Measurements from ENCODE around the gene KPNA1. TPM values are rescaled to one million over a fixed set of nuclear protein-coding genes. Genes with fewer than 3 reads are reported as not detected.

The KPNA1 gene
- total and polyA plus RNA-seq, 2 experiments from 2014 or later = 19.8 to 30.1 TPM

- H2AFZ ChIP-seq = no peak overlapping the region
- ATAC-seq = no peak
- Mint-ChIP-seq H3K4me1 (peaks cover 2% of the 10 kb centered on the region; the same call in 2 of the 3 replicates), H3K27me3 (ENCODE audit: insufficient read depth, low read depth, poor library complexity) (no peaks in the 10 kb centered on the region), H3K4me3 (no peak overlapping the region), H3K27ac (no peak overlapping the region), H3K36me3 (ENCODE audit: low read depth) (no peaks in the 10 kb centered on the region), H3K9me3 (no peaks in the 10 kb centered on the region; the same call in 2 of the 3 replicates)
- H3K27me3 ChIP-seq (ENCODE audit: insufficient read depth) = no peaks in the 10 kb centered on the region
- no peaks in the 10 kb centered on the region for H3K9me2 ChIP-seq (ENCODE audit: insufficient read depth)
- TF ChIP-seq ZNF114 (CRISPR knock-in tag; IDR thresholded peaks at IDR 0.05) = no peak
- TF ChIP-seq EZH2 (IDR thresholded peaks at IDR 0.05; ENCODE audit: low read depth, unreplicated experiment) = no peak
- no peak for TF ChIP-seq STAT1 (IDR thresholded peaks at IDR 0.05; ENCODE audit: unreplicated experiment)
- TF ChIP-seq ZNF462 (CRISPR knock-in tag; IDR thresholded peaks at IDR 0.05) = no peak
- no peak for TF ChIP-seq REST (IDR thresholded peaks at IDR 0.05; ENCODE audit: unreplicated experiment)
- TF ChIP-seq, protein P1, sequence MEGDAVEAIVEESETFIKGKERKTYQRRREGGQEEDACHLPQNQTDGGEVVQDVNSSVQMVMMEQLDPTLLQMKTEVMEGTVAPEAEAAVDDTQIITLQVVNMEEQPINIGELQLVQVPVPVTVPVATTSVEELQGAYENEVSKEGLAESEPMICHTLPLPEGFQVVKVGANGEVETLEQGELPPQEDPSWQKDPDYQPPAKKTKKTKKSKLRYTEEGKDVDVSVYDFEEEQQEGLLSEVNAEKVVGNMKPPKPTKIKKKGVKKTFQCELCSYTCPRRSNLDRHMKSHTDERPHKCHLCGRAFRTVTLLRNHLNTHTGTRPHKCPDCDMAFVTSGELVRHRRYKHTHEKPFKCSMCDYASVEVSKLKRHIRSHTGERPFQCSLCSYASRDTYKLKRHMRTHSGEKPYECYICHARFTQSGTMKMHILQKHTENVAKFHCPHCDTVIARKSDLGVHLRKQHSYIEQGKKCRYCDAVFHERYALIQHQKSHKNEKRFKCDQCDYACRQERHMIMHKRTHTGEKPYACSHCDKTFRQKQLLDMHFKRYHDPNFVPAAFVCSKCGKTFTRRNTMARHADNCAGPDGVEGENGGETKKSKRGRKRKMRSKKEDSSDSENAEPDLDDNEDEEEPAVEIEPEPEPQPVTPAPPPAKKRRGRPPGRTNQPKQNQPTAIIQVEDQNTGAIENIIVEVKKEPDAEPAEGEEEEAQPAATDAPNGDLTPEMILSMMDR (conservative IDR thresholded peaks at IDR 0.05; ENCODE audit: low read depth in 2 of 2) = no peak
- TF ChIP-seq EZH2phosphoT487 (IDR thresholded peaks at IDR 0.05; ENCODE audit: unreplicated experiment) = no peak
- H3K4me1 ChIP-seq (ENCODE audit: insufficient read depth) = no peaks in the 10 kb centered on the region; the same call in 1 of the 2 replicates
- no peaks in the 10 kb centered on the region for H3K79me2 ChIP-seq (replicated peaks; ENCODE audit: insufficient read depth)
- no peak for DNase-seq (ENCODE audit: low spot score)
- no peak overlapping the region for H3K4me2 ChIP-seq
- H3F3A ChIP-seq (replicated peaks; ENCODE audit: low read depth) = no peaks in the 10 kb centered on the region
- H3K4me3 ChIP-seq = no peak overlapping the region
- no peaks in the 10 kb centered on the region for H4K20me1 ChIP-seq (replicated peaks; ENCODE audit: insufficient read depth)
- H3K27ac ChIP-seq (ENCODE audit: low read depth) = no peak overlapping the region
- H3K36me3 ChIP-seq (ENCODE audit: insufficient read depth) = no peaks in the 10 kb centered on the region
Measured at GRCh38 chr3:122519693-122520092, 5.0 kb upstream of the KPNA1 start.

Data from GM23338 (cell line).